Epithelial cell of proximal tubule (primary cell): ENCODE measurements around the gene ANXA5. TPM values are rescaled to one million over a fixed set of nuclear protein-coding genes. Genes with fewer than 3 reads are reported as not detected.

Experiments used
- DNase-seq: peaks from one replicate; pipeline ENCODE4 v3.0.0-alpha.2; 2011; ENCODE audit warnings: low read depth
- H3K4me3 ChIP-seq: 2 replicates; pipeline ENCODE4 v1.5.1; 2011; ENCODE audit warnings: low read depth, mild to moderate bottlenecking, low read length
- CTCF ChIP-seq: conservative IDR thresholded peaks from 2 replicates; pipeline ENCODE4 v1.5.1; 2012; ENCODE audit warnings: low read depth, mild to moderate bottlenecking, low read length
- total RNA-seq: library from RNA; depleted of rRNA; stranded (reverse); fragments of >200 nt; gene quantifications from 2 replicates; pipeline ENCODE4 v1.2.3, GENCODE V29; 2015

Gene ANXA5
- total RNA-seq, 1 donor from 2014 or later = 308 TPM

GRCh38 chr4:121650741-121651140 is 46.0 kb downstream of the ANXA5 start:
- H3K4me3 ChIP-seq = no peak overlapping the region
- no peak for TF ChIP-seq CTCF
- no peak for DNase-seq

GRCh38 chr4:121648516-121648915 is 48.3 kb downstream of the ANXA5 start:
- H3K4me3 ChIP-seq = no peak overlapping the region
- no peak for TF ChIP-seq CTCF
- DNase-seq = no peak

GRCh38 chr4:121642876-121643585 is 53.7 kb downstream of the ANXA5 start:
- TF ChIP-seq CTCF = no peak
- H3K4me3 ChIP-seq = no peak overlapping the region
- no peak for DNase-seq

DNA sequence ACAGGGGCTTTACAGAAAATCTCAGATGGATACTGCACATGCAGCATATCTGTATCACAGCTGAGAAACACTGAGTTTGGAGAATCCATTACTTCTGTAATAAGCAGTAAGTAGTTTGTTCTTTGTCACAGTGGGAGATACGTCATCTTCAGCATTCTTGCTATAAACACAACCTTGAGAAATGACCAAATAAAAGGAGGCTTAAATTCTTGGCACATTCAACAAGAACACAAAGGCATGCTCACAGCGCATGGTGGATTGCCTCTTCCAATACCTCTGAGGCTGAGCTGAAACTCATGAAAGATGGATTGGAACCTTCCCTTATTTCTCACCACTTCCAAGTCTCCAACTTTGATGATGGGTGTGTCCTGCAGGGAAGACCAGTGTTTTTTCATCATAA is 54.5 kb downstream of the ANXA5 start:
- H3K4me3 ChIP-seq = no peak overlapping the region
- no peak for DNase-seq
- no peak for TF ChIP-seq CTCF

DNA sequence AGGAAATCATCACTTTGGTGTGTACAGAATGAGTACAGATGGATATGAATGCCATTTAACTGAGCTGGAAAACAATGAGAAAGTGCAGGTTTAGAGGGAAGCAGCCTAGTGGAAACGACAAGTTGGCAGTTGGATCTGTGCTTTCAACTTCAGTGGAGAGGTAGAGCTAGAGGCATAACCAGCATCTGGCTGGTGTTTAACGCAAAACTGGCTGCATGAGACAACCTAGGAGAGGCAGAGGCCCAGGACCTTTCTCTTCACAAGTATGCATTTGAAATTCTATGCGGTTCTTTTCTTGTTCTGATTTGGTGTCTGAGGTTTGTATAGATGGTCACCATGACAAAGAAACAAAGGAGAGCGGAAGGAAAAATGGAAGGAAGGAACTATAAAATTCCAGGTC is 63.1 kb downstream of the ANXA5 start:
- no peak for DNase-seq
- H3K4me3 ChIP-seq = no peak overlapping the region
- TF ChIP-seq CTCF = no peak

GRCh38 chr4:121632636-121633035 is 64.1 kb downstream of the ANXA5 start:
- no peak for TF ChIP-seq CTCF
- no peak for DNase-seq
- no peak overlapping the region for H3K4me3 ChIP-seq

Other genes with a start within 250 kb of the ANXA5 start
- 0.07 TPM in 1 of 2 replicates, not detected in the other for gene SMIM43, start 68.2 kb upstream of the ANXA5 start, total RNA-seq
- gene EXOSC9, start 104.3 kb upstream of the ANXA5 start, total RNA-seq = 55.5 and 71.1 TPM in 2 replicates
- 106 and 139 TPM in 2 replicates for gene CCNA2, start 126.9 kb upstream of the ANXA5 start, total RNA-seq
- gene BBS7, start 173.5 kb upstream of the ANXA5 start, total RNA-seq = 22.7 and 26.5 TPM in 2 replicates